Sigmoid colon (tissue), 7 donors: ENCODE measurements around the gene PHETA1. TPM values are rescaled to one million over a fixed set of nuclear protein-coding genes. Genes with fewer than 3 reads are reported as not detected.
"Not testable (repeated sequence)": the region's sequence is repeated elsewhere in the genome, so short reads cannot be mapped to it uniquely, and the experiment has no call there.

ENCODE experiments used
- DNase-seq: peaks from one replicate; pipeline ENCODE4 v3.0.0-alpha.2; 2019
- H3K27ac ChIP-seq, 4 donors: fragments of 200-600 bp; sonication (generic); one replicate each; pipeline ENCODE4 v1.5.1; 2016 to 2019; ENCODE audit warnings: mild to moderate bottlenecking in 1 of 4
- H3K27me3 ChIP-seq, 3 donors: fragments of 200-600 bp; sonication (generic); one replicate each; pipeline ENCODE4 v1.5.1; 2019; ENCODE audit warnings: mild to moderate bottlenecking in 1 of 3
- H3K36me3 ChIP-seq, 4 donors: fragments of 200-600 bp; sonication (generic); one replicate each; pipeline ENCODE4 v1.5.1; 2016 to 2019
- H3K4me1 ChIP-seq, 4 donors: fragments of 200-600 bp; sonication (generic); one replicate each; pipeline ENCODE4 v1.5.1; 2017 to 2019
- H3K4me3 ChIP-seq, 4 donors: fragments of 200-600 bp; sonication (generic); one replicate each; pipeline ENCODE4 v1.5.1; 2017 to 2019; ENCODE audit warnings: mild to moderate bottlenecking in 2 of 4, moderate library complexity in 1 of 4
- H3K9me3 ChIP-seq, 4 donors: fragments of 200-600 bp in 3 of 4; sonication (generic) in 3 of 4; one replicate each; pipeline versions ENCODE4 v1.5.1 to v1.6.1; 2013 to 2019
- CTCF ChIP-seq, 4 experiments: fragments of 450-650 bp in 3 of 4; fragments of 200-600 bp in 1 of 4; IDR thresholded peaks; one replicate each; pipeline ENCODE4 v1.5.1; 2016 to 2019; ENCODE audit warnings: antibody characterized with exemption in 4 of 4, mild to moderate bottlenecking in 3 of 4, moderate library complexity in 2 of 4
- EP300 ChIP-seq, 4 donors: sonication (generic); formaldehyde crosslinking; IDR thresholded peaks; one replicate each; pipeline ENCODE4 v1.6.1; 2017; ENCODE audit warnings: antibody characterized with exemption in 4 of 4
- POLR2A ChIP-seq, 2 donors: fragments of 450-650 bp; IDR thresholded peaks; one replicate each; pipeline ENCODE4 v1.6.1; 2016; ENCODE audit warnings: antibody characterized with exemption in 2 of 2, mild to moderate bottlenecking in 2 of 2, moderate library complexity in 2 of 2
- POLR2AphosphoS5 ChIP-seq, 4 donors: sonication (generic); formaldehyde crosslinking; IDR thresholded peaks; one replicate each; pipeline ENCODE4 v1.6.1; 2017; ENCODE audit warnings: antibody characterized with exemption in 4 of 4
- WGBS, 2 donors: extraction: QIAGEN DNeasy Blood & Tissue Kit; methylation state at CpG; one replicate each; pipeline ENCODE4 v1.1.7; 2013; 5-methylcytosine and 5-hydroxymethylcytosine counted together
- intact Hi-C: fragments of 100-400 bp; cut with DNase I; formaldehyde crosslinking; loops from one replicate; pipeline ENCODE4 v1.15.1; 2023
- polyA plus RNA-seq, 3 donors: library from polyadenylated mRNA; stranded (reverse); fragments of 200-250 nt; gene quantifications; one replicate each; pipeline ENCODE4 v1.2.3, GENCODE V29; 2013
- total RNA-seq, 4 donors: library from RNA; depleted of rRNA; stranded (reverse); fragments of >200 nt; gene quantifications; one replicate each; pipeline ENCODE4 v1.1.0, GENCODE V29; 2016
- donor health status: healthy with polysubstance abuse.
- donor health status: Bipolar disorder and iron deficiency.
- donor health status: healthy.

The PHETA1 gene
- total and polyA plus RNA-seq, 7 donors, result 3.6 to 21.6 (median 6.1) TPM

GRCh38 chr12:111344254-111344875, 24.5 kb downstream of the PHETA1 start:
- no peak for TF ChIP-seq CTCF (IDR thresholded peaks at IDR 0.05)
- no peak for TF ChIP-seq POLR2AphosphoS5 (IDR thresholded peaks at IDR 0.05)
- no peak for TF ChIP-seq POLR2A (IDR thresholded peaks at IDR 0.05)
- TF ChIP-seq EP300 (IDR thresholded peaks at IDR 0.05), result no peak
- DNase-seq, result no peak
- intact Hi-C loops, result no loop called here
- 60 to 81% methylated on average over 4 of the region's 4 CpGs for WGBS, 2 donors
- no peak overlapping the region for H3K4me3 ChIP-seq
- no peaks in the 10 kb centered on the region for H3K4me1 ChIP-seq
- H3K27me3 ChIP-seq, result no peaks in the 10 kb centered on the region
- peaks cover 0 to 12% (median 4%) of the 10 kb centered on the region in 4 donors for H3K9me3 ChIP-seq
- no peaks in the 10 kb centered on the region for H3K36me3 ChIP-seq
- no peak overlapping the region for H3K27ac ChIP-seq

DNA sequence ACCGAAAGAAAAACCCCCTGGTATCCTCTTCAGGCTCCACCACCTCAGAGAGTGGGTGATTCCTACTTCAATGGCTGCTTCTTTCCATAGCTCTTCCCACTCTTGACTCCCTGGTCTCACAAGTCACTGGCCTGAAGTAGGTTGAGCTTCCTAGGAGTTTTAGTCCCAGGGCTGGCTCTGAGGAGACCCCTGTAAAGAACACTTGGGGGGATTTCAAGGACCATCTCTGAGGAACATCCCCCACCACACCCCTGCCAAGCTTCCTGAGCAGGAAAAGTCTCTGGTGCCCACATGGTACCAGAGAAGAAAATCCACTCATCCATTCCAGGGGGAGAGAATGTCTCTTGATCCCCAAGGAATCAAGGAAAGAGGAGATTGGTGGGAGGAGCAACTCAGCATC, 25.7 kb downstream of the PHETA1 start:
- intact Hi-C loops, result no loop called here
- H3K36me3 ChIP-seq, result no peaks in the 10 kb centered on the region
- no peaks in the 10 kb centered on the region for H3K27me3 ChIP-seq
- WGBS, 2 donors, result 81 to 86% methylated on average over 1 of the region's 1 CpG
- no peak overlapping the region for H3K27ac ChIP-seq
- H3K9me3 ChIP-seq, result peaks cover 0 to 6% (median 2%) of the 10 kb centered on the region in 4 donors
- no peak for DNase-seq
- no peaks in the 10 kb centered on the region for H3K4me1 ChIP-seq
- H3K4me3 ChIP-seq, result no peak overlapping the region
- TF ChIP-seq CTCF (IDR thresholded peaks at IDR 0.05) (no peak), EP300 (IDR thresholded peaks at IDR 0.05) (no peak), POLR2AphosphoS5 (IDR thresholded peaks at IDR 0.05) (no peak), POLR2A (IDR thresholded peaks at IDR 0.05) (no peak)

- Histone ChIP-seq H3K9me3 (no peaks in the 10 kb centered on the region), H3K27ac (no peak overlapping the region), H3K4me1 (no peaks in the 10 kb centered on the region), H3K27me3 (no peaks in the 10 kb centered on the region), H3K4me3 (no peak overlapping the region), H3K36me3 (no peaks in the 10 kb centered on the region)
- intact Hi-C loops, result no loop called here
- 93 to 96% methylated on average over 8 of the region's 8 CpGs for WGBS, 2 donors
- no peak for DNase-seq
- TF ChIP-seq POLR2AphosphoS5 (IDR thresholded peaks at IDR 0.05) (no peak), POLR2A (IDR thresholded peaks at IDR 0.05) (no peak), EP300 (IDR thresholded peaks at IDR 0.05) (no peak), CTCF (IDR thresholded peaks at IDR 0.05) (no peak)
Observed at GRCh38 chr12:111342376-111342775, 26.5 kb downstream of the PHETA1 start.

DNA sequence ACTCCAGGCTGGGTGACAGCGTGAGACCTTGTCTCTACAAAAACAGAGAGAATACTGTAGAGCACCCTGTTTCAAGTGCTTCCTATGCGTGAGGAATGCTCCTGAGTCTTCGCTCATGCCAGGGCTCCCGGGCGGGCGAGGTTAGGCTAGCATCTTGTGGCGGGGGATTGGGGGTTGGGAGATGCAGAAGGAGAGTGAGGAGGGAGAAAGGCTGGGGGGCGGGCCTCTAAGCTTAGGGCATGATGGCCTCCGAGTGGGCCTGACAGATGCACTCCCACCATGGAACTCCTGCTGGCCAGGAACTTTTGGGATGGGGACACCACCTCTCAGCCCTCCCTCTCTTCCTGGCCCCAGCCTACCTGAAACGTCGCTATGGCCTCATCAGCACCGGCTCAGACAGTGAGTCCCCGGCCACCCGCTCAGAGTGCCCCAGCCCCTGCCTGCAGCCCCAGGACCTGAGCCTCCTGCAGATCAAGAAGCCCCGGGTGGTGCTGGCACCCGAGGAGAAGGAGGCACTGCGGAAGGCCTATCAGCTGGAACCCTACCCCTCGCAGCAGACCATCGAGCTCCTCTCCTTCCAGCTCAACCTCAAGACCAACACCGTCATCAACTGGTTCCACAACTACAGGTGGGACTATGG, 27.3 kb downstream of the PHETA1 start:
- DNase-seq, result no peak
- 92% methylated on average over 20 of the region's 20 CpGs for WGBS, 2 donors

GRCh38 chr12:111340680-111341079, 28.2 kb downstream of the PHETA1 start:
- not testable (repeated sequence) for H3K27ac ChIP-seq

More for the DNA sequence above, 27.3 kb downstream of the PHETA1 start:
- H3K4me3 ChIP-seq, result no peak overlapping the region
- H3K27me3 ChIP-seq, result no peaks in the 10 kb centered on the region
- no peak overlapping the region for H3K27ac ChIP-seq
- intact Hi-C loops, result no loop called here
- no peaks in the 10 kb centered on the region for H3K4me1 ChIP-seq
- H3K9me3 ChIP-seq, result no peaks in the 10 kb centered on the region
- no peaks in the 10 kb centered on the region for H3K36me3 ChIP-seq
- TF ChIP-seq POLR2AphosphoS5 (IDR thresholded peaks at IDR 0.05) (no peak), EP300 (IDR thresholded peaks at IDR 0.05) (no peak), POLR2A (IDR thresholded peaks at IDR 0.05) (no peak), CTCF (IDR thresholded peaks at IDR 0.05) (no peak)

More at GRCh38 chr12:111340680-111341079, 28.2 kb downstream of the PHETA1 start:
- H3K4me1 ChIP-seq, H3K4me3 ChIP-seq, H3K27me3 ChIP-seq, H3K9me3 ChIP-seq, intact Hi-C loops, DNase-seq, H3K36me3 ChIP-seq: not testable (repeated sequence)
- WGBS, 2 donors, result 62 to 71% methylated on average over 8 of the region's 8 CpGs
